ENCODE data around the gene LCP2. TPM values are rescaled to one million over a fixed set of nuclear protein-coding genes. Genes with fewer than 3 reads are reported as not detected.
A peak's percentile ranks its signal among the peaks of the same experiment; 100 is the strongest.

Gene LCP2
- total RNA-seq, 4 donors from 2014 or later = 27.5 to 53.8 (median 47.3) TPM

GRCh38 chr5:170296935-170297588 lies 515 bp downstream of the LCP2 start:
- DNase-seq (ENCODE audit: low spot score in 2 of 2) = no peak
- Histone ChIP-seq H3K27ac (peak overlapping the region in 3 of 4 donors; percentile 79 to 82 (median 80)), H3K36me3 (no peaks in the 10 kb centered on the region), H3K4me3 (peak overlapping the region; percentile 19 to 51 (median 35)), H3K4me1 (peaks cover 0 to 14% (median 6%) of the 10 kb centered on the region in 4 donors), H3K27me3 (no peaks in the 10 kb centered on the region), H3K9me3 (no peaks in the 10 kb centered on the region)
- TF ChIP-seq POLR2A (IDR thresholded peaks at IDR 0.05) = no peak
- peak in 1 of 2 donors; percentile 2 for TF ChIP-seq EP300 (IDR thresholded peaks at IDR 0.05)
- TF ChIP-seq CTCF (IDR thresholded peaks at IDR 0.05) = no peak
- WGBS, 2 donors = 72 to 82% methylated on average over 12 of the region's 12 CpGs

- Histone ChIP-seq H3K4me3 (peak overlapping the region; percentile 19 to 51 (median 35)), H3K36me3 (no peaks in the 10 kb centered on the region), H3K27ac (peak overlapping the region in 3 of 4 donors; percentile 79 to 82 (median 80)), H3K9me3 (no peaks in the 10 kb centered on the region), H3K27me3 (no peaks in the 10 kb centered on the region), H3K4me1 (peaks cover 0 to 10% (median 2%) of the 10 kb centered on the region in 4 donors)
- no peak for TF ChIP-seq POLR2A (IDR thresholded peaks at IDR 0.05)
- TF ChIP-seq CTCF (IDR thresholded peaks at IDR 0.05) = no peak
- no peak for TF ChIP-seq EP300 (IDR thresholded peaks at IDR 0.05)
- DNase-seq (ENCODE audit: low spot score in 2 of 2) = no peak
- 77 to 81% methylated on average over 13 of the region's 13 CpGs for WGBS, 2 donors
Observed at GRCh38 chr5:170296036-170296934, 1.3 kb downstream of the LCP2 start.

GRCh38 chr5:170294556-170294955 lies 3.0 kb downstream of the LCP2 start:
- H3K27me3 ChIP-seq = no peaks in the 10 kb centered on the region
- H3K4me1 ChIP-seq = peaks cover 0 to 10% (median 4%) of the 10 kb centered on the region in 4 donors
- TF ChIP-seq EP300 (IDR thresholded peaks at IDR 0.05) (no peak), CTCF (IDR thresholded peaks at IDR 0.05) (no peak), POLR2A (IDR thresholded peaks at IDR 0.05) (no peak)
- no peak overlapping the region for H3K27ac ChIP-seq
- H3K4me3 ChIP-seq = peak overlapping the region in 1 of 4 donors; percentile 49
- no peaks in the 10 kb centered on the region for H3K36me3 ChIP-seq
- peaks cover 0 to 8% (median 0%) of the 10 kb centered on the region in 4 donors for H3K9me3 ChIP-seq
- no peak for DNase-seq (ENCODE audit: low spot score in 2 of 2)

- Histone ChIP-seq H3K4me1 (peaks cover 0 to 11% (median 8%) of the 10 kb centered on the region in 4 donors), H3K4me3 (no peak overlapping the region), H3K9me3 (peaks cover 0 to 8% (median 0%) of the 10 kb centered on the region in 4 donors), H3K27me3 (no peaks in the 10 kb centered on the region), H3K27ac (no peak overlapping the region), H3K36me3 (no peaks in the 10 kb centered on the region)
- DNase-seq (ENCODE audit: low spot score in 2 of 2) = no peak
- no peak for TF ChIP-seq CTCF (IDR thresholded peaks at IDR 0.05)
- TF ChIP-seq POLR2A (IDR thresholded peaks at IDR 0.05) = no peak
- TF ChIP-seq EP300 (IDR thresholded peaks at IDR 0.05) = no peak
- WGBS, 2 donors = 89 to 93% methylated on average over 3 of the region's 3 CpGs
Observed at GRCh38 chr5:170294057-170294456, 3.5 kb downstream of the LCP2 start.

- 65 to 76% methylated on average over 6 of the region's 6 CpGs for WGBS, 2 donors
- Histone ChIP-seq H3K36me3 (no peaks in the 10 kb centered on the region), H3K27me3 (no peaks in the 10 kb centered on the region), H3K27ac (no peak overlapping the region), H3K4me3 (no peak overlapping the region), H3K9me3 (peaks cover 0 to 8% (median 0%) of the 10 kb centered on the region in 4 donors), H3K4me1 (peaks cover 0 to 19% (median 11%) of the 10 kb centered on the region in 4 donors)
- DNase-seq (ENCODE audit: low spot score in 2 of 2) = no peak
- TF ChIP-seq EP300 (IDR thresholded peaks at IDR 0.05) = peak in 1 of 2 donors; percentile 36
- no peak for TF ChIP-seq POLR2A (IDR thresholded peaks at IDR 0.05)
Observed at GRCh38 chr5:170293273-170293672, 4.3 kb downstream of the LCP2 start.

Measured in tibial nerve (tissue), 4 donors.